ENCODE results near the gene TPP1.

- TF ChIP-seq POLR2A (IDR thresholded peaks at IDR 0.05) (no peak), POLR2AphosphoS5 (IDR thresholded peaks at IDR 0.05) (no peak)
- TF ChIP-seq, protein P1, sequence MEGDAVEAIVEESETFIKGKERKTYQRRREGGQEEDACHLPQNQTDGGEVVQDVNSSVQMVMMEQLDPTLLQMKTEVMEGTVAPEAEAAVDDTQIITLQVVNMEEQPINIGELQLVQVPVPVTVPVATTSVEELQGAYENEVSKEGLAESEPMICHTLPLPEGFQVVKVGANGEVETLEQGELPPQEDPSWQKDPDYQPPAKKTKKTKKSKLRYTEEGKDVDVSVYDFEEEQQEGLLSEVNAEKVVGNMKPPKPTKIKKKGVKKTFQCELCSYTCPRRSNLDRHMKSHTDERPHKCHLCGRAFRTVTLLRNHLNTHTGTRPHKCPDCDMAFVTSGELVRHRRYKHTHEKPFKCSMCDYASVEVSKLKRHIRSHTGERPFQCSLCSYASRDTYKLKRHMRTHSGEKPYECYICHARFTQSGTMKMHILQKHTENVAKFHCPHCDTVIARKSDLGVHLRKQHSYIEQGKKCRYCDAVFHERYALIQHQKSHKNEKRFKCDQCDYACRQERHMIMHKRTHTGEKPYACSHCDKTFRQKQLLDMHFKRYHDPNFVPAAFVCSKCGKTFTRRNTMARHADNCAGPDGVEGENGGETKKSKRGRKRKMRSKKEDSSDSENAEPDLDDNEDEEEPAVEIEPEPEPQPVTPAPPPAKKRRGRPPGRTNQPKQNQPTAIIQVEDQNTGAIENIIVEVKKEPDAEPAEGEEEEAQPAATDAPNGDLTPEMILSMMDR (IDR thresholded peaks at IDR 0.05), result no peak
Measured at GRCh38 chr11:6625832-6626420, 6.7 kb upstream of the TPP1 start.

Measured in upper lobe of left lung (tissue), 4 donors.